ENCODE results near the gene MEGF6.

MEGF6 gene

GRCh38 chr1:3498986-3499385 is 112.3 kb downstream of the MEGF6 start:
- DNase-seq, result no peak

- no peak for DNase-seq
These were observed 112.9 kb downstream of the MEGF6 start for GRCh38 chr1:3498246-3498930.

- DNase-seq, result no peak
These were observed 113.8 kb downstream of the MEGF6 start for GRCh38 chr1:3497521-3497920.

- DNase-seq, result no peak
These were observed 114.4 kb downstream of the MEGF6 start for GRCh38 chr1:3496916-3497315.

- DNase-seq, result no peak
These were observed 115.2 kb downstream of the MEGF6 start for GRCh38 chr1:3495776-3496745.

GRCh38 chr1:3494321-3495308 is 116.7 kb downstream of the MEGF6 start:
- no peak for DNase-seq

- no peak for DNase-seq
These were observed 118.6 kb downstream of the MEGF6 start for GRCh38 chr1:3492545-3493246.

GRCh38 chr1:3491291-3492246 is 119.7 kb downstream of the MEGF6 start:
- DNase-seq, result peak; percentile 33 to 47

GRCh38 chr1:3490046-3490745 is 121.1 kb downstream of the MEGF6 start:
- no peak for DNase-seq

GRCh38 chr1:3488432-3488831 is 122.9 kb downstream of the MEGF6 start:
- no peak for DNase-seq

GRCh38 chr1:3485016-3485415 is 126.3 kb downstream of the MEGF6 start:
- no peak for DNase-seq

GRCh38 chr1:3483801-3484444 is 127.4 kb downstream of the MEGF6 start:
- DNase-seq, result peak in 1 of 2 experiments; percentile 8

GRCh38 chr1:3483380-3483779 is 127.9 kb downstream of the MEGF6 start:
- no peak for DNase-seq

- no peak for DNase-seq
These were observed 128.9 kb downstream of the MEGF6 start for GRCh38 chr1:3482378-3482849.

- DNase-seq, result no peak
These were observed 129.4 kb downstream of the MEGF6 start for GRCh38 chr1:3481836-3482375.

- no peak for DNase-seq
These were observed 130.3 kb downstream of the MEGF6 start for GRCh38 chr1:3481046-3481445.

GRCh38 chr1:3480369-3480719 is 131.0 kb downstream of the MEGF6 start:
- DNase-seq, result no peak

GRCh38 chr1:3479511-3480368 is 131.6 kb downstream of the MEGF6 start:
- DNase-seq, result no peak

Data from NCI-H2081 (cell line).